WTC11 (cell line): ENCODE results near the gene PPP3R1. TPM values are rescaled to one million over a fixed set of nuclear protein-coding genes. Genes with fewer than 3 reads are reported as not detected.

Experiments used
- ATAC-seq: fragments of 200-7000 bp; cut with Tn5 transposase; 2 replicates; pipeline ENCODE4 v1.10.0; 2021; ENCODE audit warnings: mild to moderate bottlenecking, moderate library complexity
- CTCF ChIA-PET: fragments of 300-600 bp; sonication (Branson Sonifier 250); formaldehyde crosslinking; loops from one replicate; lab custom pipeline; 2021; ENCODE audit warnings: antibody characterized with exemption; lab: Charles Lee
- POLR2A ChIA-PET: fragments of 350-600 bp; sonication (Branson Sonifier 250); formaldehyde crosslinking; loops from one replicate; lab custom pipeline; 2021; ENCODE audit warnings: antibody characterized with exemption; lab: Charles Lee
- DNase-seq: peaks from one replicate; pipeline ENCODE4 v3.0.0; 2021; ENCODE audit warnings: low spot score
- H3K27ac Mint-ChIP-seq: 2 replicates; pipeline ENCODE4 v1.8.0; 2021; ENCODE audit warnings: mixed read lengths
- H3K27me3 Mint-ChIP-seq: 2 replicates; pipeline ENCODE4 v1.8.0; 2021; ENCODE audit warnings: low read depth, mild to moderate bottlenecking, moderate library complexity, mixed read lengths
- H3K36me3 Mint-ChIP-seq: 2 replicates; pipeline ENCODE4 v1.8.0; 2021; ENCODE audit warnings: mixed read lengths
- H3K4me1 Mint-ChIP-seq: 2 replicates; pipeline ENCODE4 v1.8.0; 2022; ENCODE audit warnings: mixed read lengths
- H3K4me3 Mint-ChIP-seq: 2 replicates; pipeline ENCODE4 v1.8.0; 2021; ENCODE audit warnings: mild to moderate bottlenecking, moderate library complexity, mixed read lengths
- H3K9me3 Mint-ChIP-seq: 2 replicates; pipeline ENCODE4 v1.8.0; 2021; ENCODE audit warnings: mixed read lengths
- AFF4 ChIP-seq: sonication (generic); formaldehyde crosslinking; IDR thresholded peaks from 2 replicates; pipeline ENCODE4 v1.8.1; 2023; ENCODE audit warnings: mild to moderate bottlenecking, missing genetic modification reagents, borderline replicate concordance
- ATF6 ChIP-seq: sonication (generic); formaldehyde crosslinking; IDR thresholded peaks from 2 replicates; pipeline ENCODE4 v1.8.1; 2023; ENCODE audit warnings: mild to moderate bottlenecking, missing genetic modification reagents
- FOXK1 ChIP-seq: sonication (generic); formaldehyde crosslinking; IDR thresholded peaks from 2 replicates; pipeline ENCODE4 v1.8.0; 2022; ENCODE audit warnings: mild to moderate bottlenecking, moderate library complexity, missing genetic modification reagents
- GRHL2 ChIP-seq: fragments of 250-450 bp; sonication (Bioruptor Pico); IDR thresholded peaks from 2 replicates; pipeline ENCODE4 v1.8.0; 2022; ENCODE audit warnings: mild to moderate bottlenecking, moderate library complexity; ENCODE audit not compliant: insufficient replicate concordance, severe bottlenecking
- NR2C2 ChIP-seq: sonication (generic); formaldehyde crosslinking; IDR thresholded peaks from 2 replicates; pipeline ENCODE4 v1.8.0; 2022; ENCODE audit warnings: mild to moderate bottlenecking, missing genetic modification reagents
- PRDM15 ChIP-seq: sonication (generic); formaldehyde crosslinking; IDR thresholded peaks from 2 replicates; pipeline ENCODE4 v1.8.0; 2022; ENCODE audit warnings: missing genetic modification reagents
- RORB ChIP-seq: fragments of 250-450 bp; sonication (Bioruptor Pico); IDR thresholded peaks from 2 replicates; pipeline ENCODE4 v1.9.0; 2021; ENCODE audit warnings: mild to moderate bottlenecking
- SOX15 ChIP-seq: fragments of 250-450 bp; sonication (Bioruptor Pico); IDR thresholded peaks from 2 replicates; pipeline ENCODE4 v1.9.0; 2021; ENCODE audit warnings: mild to moderate bottlenecking
- TCF7 ChIP-seq: sonication (generic); formaldehyde crosslinking; IDR thresholded peaks from 2 replicates; pipeline ENCODE4 v1.8.0; 2022; ENCODE audit warnings: mild to moderate bottlenecking, low read depth, missing genetic modification reagents, moderate library complexity
- ZBTB43 ChIP-seq: sonication (generic); formaldehyde crosslinking; IDR thresholded peaks from 2 replicates; pipeline ENCODE4 v1.8.1; 2023; ENCODE audit warnings: mild to moderate bottlenecking, missing genetic modification reagents
- ZNF232 ChIP-seq: sonication (generic); formaldehyde crosslinking; IDR thresholded peaks from 2 replicates; pipeline ENCODE4 v1.8.0; 2022; ENCODE audit warnings: mild to moderate bottlenecking, missing genetic modification reagents
- ZNF317 ChIP-seq: sonication (generic); formaldehyde crosslinking; IDR thresholded peaks from 2 replicates; pipeline ENCODE4 v1.8.1; 2023; ENCODE audit warnings: low read depth, mild to moderate bottlenecking, moderate library complexity, missing genetic modification reagents, borderline replicate concordance
- ZSCAN18 ChIP-seq: fragments of 250-450 bp; sonication (Bioruptor Pico); IDR thresholded peaks from 2 replicates; pipeline ENCODE4 v2.1.2; 2022; ENCODE audit warnings: mild to moderate bottlenecking, moderate library complexity
- total RNA-seq: library from RNA; stranded (reverse); gene quantifications from 3 replicates; pipeline ENCODE4 v1.2.3, GENCODE V29; 2021

The PPP3R1 gene
- total RNA-seq, 1 experiment from 2014 or later = 61.4 TPM

GRCh38 chr2:68178954-68179627, 73.2 kb downstream of the PPP3R1 start:
- DNase-seq (no peak), ATAC-seq (no peak)
- Mint-ChIP-seq H3K36me3 (peaks cover 29% of the 10 kb centered on the region), H3K27ac (peak overlapping the region; percentile 19), H3K27me3 (no peaks in the 10 kb centered on the region), H3K9me3 (no peaks in the 10 kb centered on the region)
- CTCF ChIA-PET = interaction anchor here (0.7 to 1.7 kb wide), 2 partner anchors 17 to 749 kb away, joined by 3 to 7 read pairs; no protein-coding TSS in a partner anchor
- TF ChIP-seq ZBTB43 (CRISPR knock-in tag) (no peak), RORB (CRISPR knock-in tag) (no peak), TCF7 (no peak), NR2C2 (CRISPR knock-in tag) (no peak), ZNF317 (CRISPR knock-in tag) (no peak), AFF4 (CRISPR knock-in tag) (no peak), PRDM15 (CRISPR knock-in tag) (no peak), ZNF232 (no peak), GRHL2 (CRISPR knock-in tag) (no peak), SOX15 (CRISPR knock-in tag) (no peak), ZSCAN18 (CRISPR knock-in tag) (no peak), ATF6 (CRISPR knock-in tag) (no peak), FOXK1 (CRISPR knock-in tag) (no peak)
- TF ChIP-seq, all 79 proteins: peak for 0
- POLR2A ChIA-PET = interaction anchor here (0.6 kb wide), 1 partner anchor 105 kb away, joined by 3 read pairs; no protein-coding TSS in a partner anchor
- H3K4me1 Mint-ChIP-seq = no peaks in the 10 kb centered on the region; the same call in 1 of the 2 replicates
- no peak overlapping the region for H3K4me3 Mint-ChIP-seq
